GM19238 (cell line): Measurements from ENCODE around the gene SLC30A1.
"Not testable (repeated sequence)": the region's sequence is repeated elsewhere in the genome, so short reads cannot be mapped to it uniquely, and the experiment has no call there.

Experiments used
- DNase-seq: peaks from one replicate; pipeline ENCODE4 v3.0.0; 2011; ENCODE audit warnings: low spot score; ENCODE audit not compliant: insufficient read length

Gene SLC30A1

GRCh38 chr1:211549092-211549711, 29.8 kb downstream of the SLC30A1 start:
- no peak for DNase-seq

GRCh38 chr1:211548321-211549091, 30.5 kb downstream of the SLC30A1 start:
- no peak for DNase-seq

- no peak for DNase-seq
Measured at GRCh38 chr1:211547710-211548109, 31.3 kb downstream of the SLC30A1 start.

- no peak for DNase-seq
Measured at GRCh38 chr1:211546543-211546942, 32.4 kb downstream of the SLC30A1 start.

- no peak for DNase-seq
Measured at GRCh38 chr1:211543025-211543424, 35.9 kb downstream of the SLC30A1 start.

- no peak for DNase-seq
Measured at GRCh38 chr1:211541720-211542477, 37.1 kb downstream of the SLC30A1 start.

- no peak for DNase-seq
Measured at GRCh38 chr1:211541278-211541677, 37.7 kb downstream of the SLC30A1 start.

GRCh38 chr1:211540824-211541223, 38.1 kb downstream of the SLC30A1 start:
- DNase-seq = not testable (repeated sequence)

- no peak for DNase-seq
Measured at GRCh38 chr1:211538287-211538686, 40.7 kb downstream of the SLC30A1 start.

- DNase-seq = no peak
Measured at GRCh38 chr1:211537253-211537652, 41.7 kb downstream of the SLC30A1 start.

GRCh38 chr1:211536606-211537005, 42.4 kb downstream of the SLC30A1 start:
- DNase-seq = no peak

GRCh38 chr1:211535346-211535745, 43.6 kb downstream of the SLC30A1 start:
- no peak for DNase-seq

GRCh38 chr1:211534545-211535291, 44.2 kb downstream of the SLC30A1 start:
- no peak for DNase-seq

GRCh38 chr1:211532088-211532444, 46.9 kb downstream of the SLC30A1 start:
- no peak for DNase-seq

- no peak for DNase-seq
Measured at GRCh38 chr1:211531194-211532087, 47.5 kb downstream of the SLC30A1 start.

GRCh38 chr1:211530102-211530501, 48.9 kb downstream of the SLC30A1 start:
- no peak for DNase-seq

GRCh38 chr1:211529453-211529852, 49.5 kb downstream of the SLC30A1 start:
- no peak for DNase-seq

GRCh38 chr1:211529011-211529410, 50.0 kb downstream of the SLC30A1 start:
- DNase-seq = no peak

GRCh38 chr1:211527888-211528287, 51.1 kb downstream of the SLC30A1 start:
- no peak for DNase-seq

GRCh38 chr1:211527006-211527405, 52.0 kb downstream of the SLC30A1 start:
- DNase-seq = no peak

- DNase-seq = no peak
Measured at GRCh38 chr1:211526101-211526500, 52.9 kb downstream of the SLC30A1 start.
